Subcutaneous adipose tissue (tissue), 4 donors: ENCODE results near the gene ABCG2. TPM values are rescaled to one million over a fixed set of nuclear protein-coding genes. Genes with fewer than 3 reads are reported as not detected.

ENCODE experiments used
- CTCF ChIP-seq: fragments of 450-650 bp; IDR thresholded peaks from one replicate; pipeline ENCODE4 v1.5.1; 2016; ENCODE audit warnings: low read depth, mild to moderate bottlenecking, control low read depth, antibody characterized with exemption, moderate library complexity
- total RNA-seq, 4 donors: library from RNA; depleted of rRNA; stranded (reverse); fragments of >200 nt; gene quantifications; one replicate each; pipeline ENCODE4 v1.1.0, GENCODE V29; 2016

The ABCG2 gene
- total RNA-seq, 4 donors from 2014 or later = 4.9 to 12.4 (median 5.9) TPM

DNA sequence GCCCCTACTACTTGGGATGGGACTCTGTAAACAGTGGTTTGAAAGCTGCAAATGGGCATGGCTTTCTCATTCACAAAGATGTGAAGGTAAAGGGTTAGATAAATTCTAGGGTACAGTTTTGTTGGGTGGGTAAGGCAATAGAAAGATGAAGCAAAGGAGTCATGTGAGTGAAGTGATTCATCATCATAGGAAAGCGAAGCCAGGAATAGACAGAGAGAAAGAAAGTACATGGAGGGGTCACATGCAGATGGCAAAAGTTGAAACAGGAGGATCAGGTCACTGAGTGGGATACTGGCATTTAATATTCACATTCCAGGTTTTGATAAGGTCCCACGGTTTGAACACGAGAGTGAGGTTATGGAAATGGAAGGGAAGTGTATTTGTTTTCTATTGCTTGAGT, 8.2 kb upstream of the ABCG2 start:
- TF ChIP-seq CTCF = no peak

GRCh38 chr4:88163336-88163735, 4.9 kb upstream of the ABCG2 start:
- no peak for TF ChIP-seq CTCF

GRCh38 chr4:88162626-88163025, 4.2 kb upstream of the ABCG2 start:
- TF ChIP-seq CTCF = no peak

- TF ChIP-seq CTCF = no peak
Measured at GRCh38 chr4:88159229-88159725, 838 bp upstream of the ABCG2 start.

DNA sequence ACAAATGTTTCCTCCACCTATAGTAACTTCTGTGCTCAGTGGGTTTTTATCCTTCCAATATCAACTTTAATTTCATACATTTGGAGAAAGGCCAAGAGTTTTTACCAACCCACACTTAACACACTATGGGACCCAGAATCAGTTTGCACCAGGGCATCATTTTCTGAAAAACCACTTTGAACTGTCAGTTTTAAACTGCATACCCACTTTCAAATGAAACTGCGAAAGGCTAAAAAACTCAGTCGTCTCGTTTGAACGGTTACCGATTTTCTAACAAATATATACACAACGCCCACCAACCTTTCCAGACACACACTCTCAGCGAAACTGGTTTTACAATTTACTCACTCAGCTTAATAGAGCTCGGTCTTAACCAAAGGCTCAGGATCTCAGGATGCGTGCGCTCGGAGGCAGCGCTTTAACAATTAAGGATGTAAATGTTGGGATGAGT, 376 bp downstream of the ABCG2 start:
- no peak for TF ChIP-seq CTCF

DNA sequence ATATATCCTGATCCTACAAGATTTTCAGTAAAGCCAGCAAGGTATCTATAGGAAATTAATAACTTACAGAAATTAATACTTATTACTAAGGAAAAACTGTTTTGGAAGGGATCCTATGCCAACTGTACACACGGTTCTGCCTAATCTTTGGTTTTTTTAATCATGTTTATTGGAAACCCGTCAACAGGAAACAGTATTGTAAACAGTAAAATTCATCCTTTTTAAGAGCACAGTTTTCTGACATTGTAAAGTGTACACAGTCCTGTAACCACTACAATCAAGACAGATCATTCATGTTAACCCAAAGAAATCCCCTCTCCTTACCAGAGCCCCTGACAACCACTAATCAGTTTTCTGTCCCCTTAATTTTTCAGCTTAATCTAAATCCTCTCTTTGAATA, 9.9 kb downstream of the ABCG2 start:
- TF ChIP-seq CTCF = no peak

DNA sequence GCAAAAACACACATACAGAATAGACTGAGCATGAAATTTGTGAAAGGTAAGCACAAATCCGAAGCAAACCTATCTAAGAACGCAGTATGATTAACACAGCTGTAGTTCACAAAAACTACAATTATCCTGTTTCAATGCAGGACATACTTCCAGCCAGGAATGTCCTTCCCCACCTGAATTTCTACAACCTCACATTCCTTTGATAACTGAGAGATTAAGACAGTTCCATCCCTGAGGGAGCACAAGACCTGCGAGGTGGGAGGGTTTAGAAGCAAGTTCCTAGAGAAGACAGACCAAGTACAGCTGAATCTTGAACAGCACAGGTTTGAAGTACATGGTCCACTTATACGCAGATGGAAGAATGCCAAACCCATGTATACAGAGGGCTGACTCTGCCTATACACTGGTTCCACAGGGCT, 10.6 kb downstream of the ABCG2 start:
- no peak for TF ChIP-seq CTCF
